Liver (tissue), 3 donors: ENCODE measurements around the gene KRTAP10-8.

Source experiments
- ATF3 ChIP-seq: IDR thresholded peaks from 2 replicates; pipeline ENCODE4 v1.6.1; 2016; ENCODE audit warnings: antibody characterized with exemption
- CTCF ChIP-seq: fragments of 150-350 bp; IDR thresholded peaks from 2 replicates; pipeline ENCODE4 v1.5.1; 2017; ENCODE audit warnings: improper control_type of control experiment, low read depth, low read length; ENCODE audit not compliant: missing input control
- EGR1 ChIP-seq, 2 donors: IDR thresholded peaks; 2 replicates each; pipeline ENCODE4 v1.6.1; 2016 to 2018; ENCODE audit warnings: antibody characterized with exemption in 2 of 2, low read depth in 2 of 2
- RAD21 ChIP-seq, 2 donors: IDR thresholded peaks; 2 replicates each; pipeline ENCODE4 v1.6.1; 2016; ENCODE audit warnings: antibody characterized with exemption in 2 of 2, mild to moderate bottlenecking in 2 of 2
- SP1 ChIP-seq: IDR thresholded peaks from 2 replicates; pipeline ENCODE4 v1.6.1; 2018; ENCODE audit warnings: antibody characterized with exemption, mild to moderate bottlenecking
- donor health status: healthy.
- donor health status: healthy.

GRCh38 chr21:44609193-44609592 lies 2.7 kb upstream of the KRTAP10-8 start:
- TF ChIP-seq ATF3 (no peak), EGR1 (IDR thresholded peaks at IDR 0.05; ENCODE audit: low read depth in 2 of 2) (no peak), CTCF (no peak), RAD21 (IDR thresholded peaks at IDR 0.05) (no peak), SP1 (no peak)
